ENCODE data around the gene SLIT3.

The SLIT3 gene

GRCh38 chr5:168851902-168852321 is 449.0 kb downstream of the SLIT3 start:
- DNase-seq, result peak; percentile 18
- in situ Hi-C loops (cut with MboI; ENCODE audit: low pct_unique_long_range_greater_than_20kb, low sequenced_read_pairs), result no loop called here

- no peak for DNase-seq
- in situ Hi-C loops (cut with MboI; ENCODE audit: low pct_unique_long_range_greater_than_20kb, low sequenced_read_pairs), result no loop called here
Measured at GRCh38 chr5:168850683-168851082, 450.3 kb downstream of the SLIT3 start.

- no peak for DNase-seq
- in situ Hi-C loops (cut with MboI; ENCODE audit: low pct_unique_long_range_greater_than_20kb, low sequenced_read_pairs), result no loop called here
Measured at GRCh38 chr5:168848569-168848968, 452.4 kb downstream of the SLIT3 start.

- in situ Hi-C loops (cut with MboI; ENCODE audit: low pct_unique_long_range_greater_than_20kb, low sequenced_read_pairs), result no loop called here
- DNase-seq, result no peak
Measured at GRCh38 chr5:168847511-168848073, 453.3 kb downstream of the SLIT3 start.

- DNase-seq, result no peak
- in situ Hi-C loops (cut with MboI; ENCODE audit: low pct_unique_long_range_greater_than_20kb, low sequenced_read_pairs), result no loop called here
Measured at GRCh38 chr5:168844922-168845296, 456.0 kb downstream of the SLIT3 start.

GRCh38 chr5:168844016-168844921 is 456.7 kb downstream of the SLIT3 start:
- no peak for DNase-seq

GRCh38 chr5:168843277-168844015 is 457.5 kb downstream of the SLIT3 start:
- in situ Hi-C loops (cut with MboI; ENCODE audit: low pct_unique_long_range_greater_than_20kb, low sequenced_read_pairs), result no loop called here
- DNase-seq, result no peak

More at GRCh38 chr5:168844016-168844921, 456.7 kb downstream of the SLIT3 start:
- in situ Hi-C loops (cut with MboI; ENCODE audit: low pct_unique_long_range_greater_than_20kb, low sequenced_read_pairs), result no loop called here

GRCh38 chr5:168842571-168843205 is 458.3 kb downstream of the SLIT3 start:
- DNase-seq, result no peak
- in situ Hi-C loops (cut with MboI; ENCODE audit: low pct_unique_long_range_greater_than_20kb, low sequenced_read_pairs), result no loop called here

GRCh38 chr5:168837852-168838251 is 463.1 kb downstream of the SLIT3 start:
- in situ Hi-C loops (cut with MboI; ENCODE audit: low pct_unique_long_range_greater_than_20kb, low sequenced_read_pairs), result no loop called here
- DNase-seq, result no peak

GRCh38 chr5:168836603-168837231 is 464.2 kb downstream of the SLIT3 start:
- in situ Hi-C loops (cut with MboI; ENCODE audit: low pct_unique_long_range_greater_than_20kb, low sequenced_read_pairs), result no loop called here
- DNase-seq, result no peak

- DNase-seq, result no peak
- in situ Hi-C loops (cut with MboI; ENCODE audit: low pct_unique_long_range_greater_than_20kb, low sequenced_read_pairs), result no loop called here
Measured at GRCh38 chr5:168833936-168834335, 467.0 kb downstream of the SLIT3 start.

- in situ Hi-C loops (cut with MboI; ENCODE audit: low pct_unique_long_range_greater_than_20kb, low sequenced_read_pairs), result no loop called here
- no peak for DNase-seq
Measured at GRCh38 chr5:168833383-168833782, 467.6 kb downstream of the SLIT3 start.

- in situ Hi-C loops (cut with MboI; ENCODE audit: low pct_unique_long_range_greater_than_20kb, low sequenced_read_pairs), result no loop called here
- no peak for DNase-seq
Measured at GRCh38 chr5:168832308-168832707, 468.6 kb downstream of the SLIT3 start.

GRCh38 chr5:168831383-168831782 is 469.6 kb downstream of the SLIT3 start:
- DNase-seq, result no peak
- in situ Hi-C loops (cut with MboI; ENCODE audit: low pct_unique_long_range_greater_than_20kb, low sequenced_read_pairs), result no loop called here

- no peak for DNase-seq
- in situ Hi-C loops (cut with MboI; ENCODE audit: low pct_unique_long_range_greater_than_20kb, low sequenced_read_pairs), result no loop called here
Measured at GRCh38 chr5:168830833-168831232, 470.1 kb downstream of the SLIT3 start.

- in situ Hi-C loops (cut with MboI; ENCODE audit: low pct_unique_long_range_greater_than_20kb, low sequenced_read_pairs), result no loop called here
- DNase-seq, result no peak
Measured at GRCh38 chr5:168829922-168830417, 471.0 kb downstream of the SLIT3 start.

GRCh38 chr5:168829044-168829443 is 471.9 kb downstream of the SLIT3 start:
- no peak for DNase-seq
- in situ Hi-C loops (cut with MboI; ENCODE audit: low pct_unique_long_range_greater_than_20kb, low sequenced_read_pairs), result no loop called here

- in situ Hi-C loops (cut with MboI; ENCODE audit: low pct_unique_long_range_greater_than_20kb, low sequenced_read_pairs), result no loop called here
- DNase-seq, result no peak
Measured at GRCh38 chr5:168827636-168828035, 473.3 kb downstream of the SLIT3 start.

GRCh38 chr5:168826246-168826725 is 474.7 kb downstream of the SLIT3 start:
- in situ Hi-C loops (cut with MboI; ENCODE audit: low pct_unique_long_range_greater_than_20kb, low sequenced_read_pairs), result no loop called here
- no peak for DNase-seq
